ENCODE data around the gene LRIG2. TPM values are rescaled to one million over a fixed set of nuclear protein-coding genes. Genes with fewer than 3 reads are reported as not detected.

The LRIG2 gene
- total RNA-seq, 3 donors from 2014 or later (not counting 1 experiment from before 2014, with no cell fraction given): 20.2 to 28.5 (median 23.7) TPM

DNA sequence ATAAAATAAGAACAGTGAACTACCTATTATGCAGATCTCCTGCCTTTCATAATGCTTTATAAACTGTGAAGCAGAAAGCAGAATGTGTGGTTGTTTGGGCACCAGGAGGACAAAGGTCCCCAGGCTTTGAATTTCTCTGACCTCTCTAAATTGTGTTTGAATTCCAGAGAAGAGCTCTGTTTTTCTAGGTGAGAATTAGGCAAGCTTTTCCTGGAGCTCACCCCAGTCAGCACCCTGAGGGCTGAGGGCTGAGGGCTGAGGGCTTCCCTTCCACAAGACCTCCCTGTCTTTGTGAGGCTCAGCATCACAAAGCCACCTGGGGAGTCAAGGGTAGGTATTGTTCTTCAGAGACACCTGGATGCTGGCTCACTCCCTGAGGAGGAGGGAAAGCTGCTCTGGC, 45.5 kb upstream of the LRIG2 start:
- DNase-seq (no peak), ATAC-seq (no peak)
- Histone ChIP-seq H3K9me3 (ENCODE audit: control insufficient read depth, insufficient read depth, low read length) (no peaks in the 10 kb centered on the region), H3K27ac (ENCODE audit: low read length) (no peak overlapping the region), H3K4me1 (ENCODE audit: control insufficient read depth, insufficient read depth, low read length) (no peaks in the 10 kb centered on the region), H3K4me3 (ENCODE audit: low read length) (no peak overlapping the region), H3K27me3 (ENCODE audit: control insufficient read depth, insufficient read depth, low read length) (no peaks in the 10 kb centered on the region), H3K36me3 (ENCODE audit: control insufficient read depth, insufficient read depth, low read length) (no peaks in the 10 kb centered on the region)
- TF ChIP-seq, protein P1, sequence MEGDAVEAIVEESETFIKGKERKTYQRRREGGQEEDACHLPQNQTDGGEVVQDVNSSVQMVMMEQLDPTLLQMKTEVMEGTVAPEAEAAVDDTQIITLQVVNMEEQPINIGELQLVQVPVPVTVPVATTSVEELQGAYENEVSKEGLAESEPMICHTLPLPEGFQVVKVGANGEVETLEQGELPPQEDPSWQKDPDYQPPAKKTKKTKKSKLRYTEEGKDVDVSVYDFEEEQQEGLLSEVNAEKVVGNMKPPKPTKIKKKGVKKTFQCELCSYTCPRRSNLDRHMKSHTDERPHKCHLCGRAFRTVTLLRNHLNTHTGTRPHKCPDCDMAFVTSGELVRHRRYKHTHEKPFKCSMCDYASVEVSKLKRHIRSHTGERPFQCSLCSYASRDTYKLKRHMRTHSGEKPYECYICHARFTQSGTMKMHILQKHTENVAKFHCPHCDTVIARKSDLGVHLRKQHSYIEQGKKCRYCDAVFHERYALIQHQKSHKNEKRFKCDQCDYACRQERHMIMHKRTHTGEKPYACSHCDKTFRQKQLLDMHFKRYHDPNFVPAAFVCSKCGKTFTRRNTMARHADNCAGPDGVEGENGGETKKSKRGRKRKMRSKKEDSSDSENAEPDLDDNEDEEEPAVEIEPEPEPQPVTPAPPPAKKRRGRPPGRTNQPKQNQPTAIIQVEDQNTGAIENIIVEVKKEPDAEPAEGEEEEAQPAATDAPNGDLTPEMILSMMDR (IDR thresholded peaks at IDR 0.05): no peak
- Mint-ChIP-seq H3K27me3 (ENCODE audit: low read depth in 2 of 2) (no peaks in the 10 kb centered on the region), H3K4me1 (no peaks in the 10 kb centered on the region), H3K27ac (no peak overlapping the region), H3K4me3 (no peak overlapping the region), H3K9me3 (no peaks in the 10 kb centered on the region), H3K36me3 (no peaks in the 10 kb centered on the region)
- intact Hi-C loops (cut with micrococcal nuclease): no loop called here

- Mint-ChIP-seq H3K36me3 (no peaks in the 10 kb centered on the region), H3K27ac (no peak overlapping the region), H3K4me3 (no peak overlapping the region), H3K9me3 (no peaks in the 10 kb centered on the region), H3K4me1 (no peaks in the 10 kb centered on the region), H3K27me3 (ENCODE audit: low read depth in 2 of 2) (no peaks in the 10 kb centered on the region)
- Histone ChIP-seq H3K4me3 (ENCODE audit: low read length) (no peak overlapping the region), H3K36me3 (ENCODE audit: control insufficient read depth, insufficient read depth, low read length) (no peaks in the 10 kb centered on the region), H3K27ac (ENCODE audit: low read length) (no peak overlapping the region), H3K9me3 (ENCODE audit: control insufficient read depth, insufficient read depth, low read length) (no peaks in the 10 kb centered on the region), H3K4me1 (ENCODE audit: control insufficient read depth, insufficient read depth, low read length) (no peaks in the 10 kb centered on the region), H3K27me3 (ENCODE audit: control insufficient read depth, insufficient read depth, low read length) (no peaks in the 10 kb centered on the region)
- TF ChIP-seq, protein P1 (IDR thresholded peaks at IDR 0.05): no peak
- WGBS (ENCODE audit: insufficient coverage): no CpG with 5 or more reads among the region's 1 CpG
- DNase-seq: no peak
- ATAC-seq: no peak
- intact Hi-C loops (cut with micrococcal nuclease): no loop called here
These were observed 43.2 kb upstream of the LRIG2 start for GRCh38 chr1:113029822-113030221.

- Histone ChIP-seq H3K4me1 (ENCODE audit: control insufficient read depth, insufficient read depth, low read length) (no peaks in the 10 kb centered on the region), H3K27ac (ENCODE audit: low read length) (no peak overlapping the region), H3K27me3 (ENCODE audit: control insufficient read depth, insufficient read depth, low read length) (no peaks in the 10 kb centered on the region), H3K4me3 (ENCODE audit: low read length) (no peak overlapping the region), H3K9me3 (ENCODE audit: control insufficient read depth, insufficient read depth, low read length) (no peaks in the 10 kb centered on the region), H3K36me3 (ENCODE audit: control insufficient read depth, insufficient read depth, low read length) (no peaks in the 10 kb centered on the region)
- 88% methylated on average over 8 of the region's 8 CpGs for WGBS (ENCODE audit: insufficient coverage)
- H3K4me1 Mint-ChIP-seq: no peaks in the 10 kb centered on the region
- no peak overlapping the region for H3K4me3 Mint-ChIP-seq
- no peaks in the 10 kb centered on the region for H3K9me3 Mint-ChIP-seq
- no peaks in the 10 kb centered on the region for H3K27me3 Mint-ChIP-seq (ENCODE audit: low read depth in 2 of 2)
- DNase-seq (no peak), ATAC-seq (no peak)
- no peak overlapping the region for H3K27ac Mint-ChIP-seq
- no peaks in the 10 kb centered on the region for H3K36me3 Mint-ChIP-seq
- intact Hi-C loops (cut with micrococcal nuclease): no loop called here
- TF ChIP-seq, protein P1 (IDR thresholded peaks at IDR 0.05): no peak
These were observed 41.6 kb upstream of the LRIG2 start for GRCh38 chr1:113031171-113031933.

DNA sequence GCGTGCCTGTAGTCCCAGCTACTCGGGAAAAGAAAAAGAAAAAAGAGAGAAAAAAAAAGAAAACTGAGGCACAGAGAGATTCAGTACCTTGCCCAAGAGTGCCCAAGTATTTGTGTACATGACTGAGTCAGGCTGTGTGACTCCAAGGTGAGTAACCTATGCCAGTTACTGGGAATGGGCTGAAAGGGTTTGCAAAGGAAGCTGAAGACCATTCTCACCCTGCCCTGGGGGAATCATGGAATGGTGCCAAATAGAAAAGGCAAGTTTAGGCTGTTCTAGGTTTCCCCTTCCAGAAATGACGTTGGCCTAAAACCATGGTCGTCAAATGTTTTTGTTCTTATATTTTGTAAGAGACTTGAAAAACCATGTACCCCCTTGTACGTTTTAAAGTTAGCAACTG, 37.9 kb upstream of the LRIG2 start:
- Histone ChIP-seq H3K4me3 (ENCODE audit: low read length) (no peak overlapping the region), H3K27me3 (ENCODE audit: control insufficient read depth, insufficient read depth, low read length) (no peaks in the 10 kb centered on the region), H3K9me3 (ENCODE audit: control insufficient read depth, insufficient read depth, low read length) (no peaks in the 10 kb centered on the region), H3K27ac (ENCODE audit: low read length) (no peak overlapping the region), H3K4me1 (ENCODE audit: control insufficient read depth, insufficient read depth, low read length) (no peaks in the 10 kb centered on the region), H3K36me3 (ENCODE audit: control insufficient read depth, insufficient read depth, low read length) (no peaks in the 10 kb centered on the region)
- no peaks in the 10 kb centered on the region for H3K36me3 Mint-ChIP-seq
- DNase-seq: no peak
- H3K27ac Mint-ChIP-seq: no peak overlapping the region
- no peak for ATAC-seq
- WGBS (ENCODE audit: insufficient coverage): 88% methylated on average over 5 of the region's 5 CpGs
- H3K27me3 Mint-ChIP-seq (ENCODE audit: low read depth in 2 of 2): no peaks in the 10 kb centered on the region
- H3K4me1 Mint-ChIP-seq: no peaks in the 10 kb centered on the region
- TF ChIP-seq, protein P1 (IDR thresholded peaks at IDR 0.05): no peak
- H3K4me3 Mint-ChIP-seq: no peak overlapping the region
- intact Hi-C loops (cut with micrococcal nuclease): no loop called here
- H3K9me3 Mint-ChIP-seq: no peaks in the 10 kb centered on the region
